H1 (cell line): ENCODE data around the gene TMEM176B. TPM values are rescaled to one million over a fixed set of nuclear protein-coding genes. Genes with fewer than 3 reads are reported as not detected.
A peak's percentile ranks its signal among the peaks of the same experiment; 100 is the strongest.

Source experiments
- CTCF ChIA-PET: fragments of 300-600 bp; sonication (Branson Sonifier 250); formaldehyde crosslinking; loops from one replicate; lab custom pipeline; 2021; ENCODE audit not compliant: partially characterized antibody; lab: Charles Lee
- POLR2A ChIA-PET: fragments of 300-600 bp; sonication (Branson Sonifier 250); formaldehyde crosslinking; loops from one replicate; lab custom pipeline; 2021; ENCODE audit warnings: inconsistent platforms; ENCODE audit not compliant: partially characterized antibody; lab: Charles Lee
- DNase-seq, 2 experiments: peaks; one replicate each; pipeline versions ENCODE4 v3.0.0 to v3.0.0-alpha.2; 2010 to 2022; ENCODE audit warnings: low spot score in 2 of 2, low read depth in 1 of 2, mixed read lengths in 1 of 2
- FAIRE-seq: peaks from 2 replicates; lab custom pipeline; 2011; peaks lifted over from hg19 to GRCh38; lab: Jason Lieb, UNC
- H2AFZ ChIP-seq: 2 replicates; pipeline ENCODE4 v1.8.1; 2012; ENCODE audit warnings: low read length, inconsistent platforms
- H2AK5ac ChIP-seq: 2 replicates; pipeline ENCODE4 v1.6.1; 2013; ENCODE audit warnings: low read depth, low read length
- H2BK120ac ChIP-seq: replicated peaks from 2 replicates; pipeline ENCODE3; 2013; ENCODE audit warnings: low read depth, low read length, inconsistent platforms
- H2BK12ac ChIP-seq: 2 replicates; pipeline ENCODE4 v1.6.1; 2013; ENCODE audit warnings: low read depth, low read length
- H2BK15ac ChIP-seq: 2 replicates; pipeline ENCODE4 v1.6.1; 2013; ENCODE audit warnings: low read length
- H2BK20ac ChIP-seq: 2 replicates; pipeline ENCODE4 v1.6.1; 2013; ENCODE audit warnings: low read length
- H2BK5ac ChIP-seq: 2 replicates; pipeline ENCODE4 v1.6.1; 2013; ENCODE audit warnings: low read depth, low read length
- H3K14ac ChIP-seq: 2 replicates; pipeline ENCODE4 v1.6.1; 2013; ENCODE audit warnings: inconsistent platforms; ENCODE audit not compliant: insufficient read length
- H3K18ac ChIP-seq: 2 replicates; pipeline ENCODE4 v1.6.1; 2013; ENCODE audit warnings: low read length; ENCODE audit errors: extremely low read depth
- H3K23ac ChIP-seq: 2 replicates; pipeline ENCODE4 v1.6.1; 2013; ENCODE audit warnings: inconsistent platforms; ENCODE audit not compliant: insufficient read length
- H3K23me2 ChIP-seq: 2 replicates; pipeline ENCODE4 v1.6.1; 2013; ENCODE audit warnings: low read depth, low read length
- H3K27ac ChIP-seq: 2 replicates; pipeline ENCODE4 v1.6.1; 2011; ENCODE audit warnings: low read depth, low read length, inconsistent platforms
- H3K27me3 ChIP-seq, 4 experiments: replicated peaks in 1 of 4; 1 replicate in 1 of 4; 2 replicates in 3 of 4; pipeline versions ENCODE4 v1.6.1 to v1.8.1; 2011 to 2013; ENCODE audit warnings: low read length in 3 of 4, mild to moderate bottlenecking in 3 of 4, inconsistent platforms in 2 of 4, mixed read lengths in 2 of 4, moderate library complexity in 1 of 4; ENCODE audit not compliant: control insufficient read depth in 3 of 4, insufficient read depth in 3 of 4; ENCODE audit errors: extremely low read depth in 1 of 4
- H3K36me3 ChIP-seq, 4 experiments: 2 replicates each; pipeline versions ENCODE4 v1.6.1 to v1.8.1; 2011 to 2013; ENCODE audit warnings: mild to moderate bottlenecking in 4 of 4, low read length in 3 of 4, moderate library complexity in 2 of 4, control low read depth in 1 of 4, inconsistent platforms in 1 of 4; ENCODE audit not compliant: insufficient read depth in 4 of 4, control insufficient read depth in 2 of 4
- H3K4ac ChIP-seq: replicated peaks from 2 replicates; pipeline ENCODE3; 2013; ENCODE audit warnings: low read length, low read depth, mixed read lengths, inconsistent platforms; ENCODE audit not compliant: insufficient read length
- H3K4me1 ChIP-seq, 4 experiments: replicated peaks in 1 of 4; 1 replicate in 1 of 4; 2 replicates in 3 of 4; pipeline versions ENCODE4 v1.6.1 to v1.8.1; 2011 to 2013; ENCODE audit warnings: low read length in 3 of 4, inconsistent platforms in 2 of 4, mixed read lengths in 1 of 4; ENCODE audit not compliant: insufficient read depth in 4 of 4, control insufficient read depth in 3 of 4
- H3K4me2 ChIP-seq, 2 experiments: 2 replicates each; pipeline versions ENCODE4 v1.6.1 to v1.8.1; 2011 to 2013; ENCODE audit warnings: low read depth in 2 of 2, low read length in 2 of 2, control low read depth in 1 of 2, inconsistent platforms in 1 of 2, mild to moderate bottlenecking in 1 of 2; ENCODE audit not compliant: insufficient read depth in 1 of 2
- H3K4me3 ChIP-seq, 4 experiments: fragments of 200-600, 300-600 bp in 1 of 4; sonication (generic), shearing (Covaris generic), sonication (Bioruptor Twin) in 1 of 4; 2 replicates each; pipeline versions ENCODE4 v1.5.1 to v1.8.1; 2011 to 2016; ENCODE audit warnings: low read length in 4 of 4, low read depth in 3 of 4, control low read depth in 2 of 4, inconsistent platforms in 2 of 4, mild to moderate bottlenecking in 2 of 4, mixed read lengths in 1 of 4, moderate library complexity in 1 of 4; ENCODE audit not compliant: insufficient read depth in 2 of 4; ENCODE audit errors: extremely low read depth in 1 of 4
- H3K56ac ChIP-seq: replicated peaks from 2 replicates; pipeline ENCODE3; 2013; ENCODE audit warnings: low read depth, mild to moderate bottlenecking, mixed read lengths, low read length, inconsistent platforms; ENCODE audit not compliant: insufficient read length
- H3K79me1 ChIP-seq: 2 replicates; pipeline ENCODE4 v1.6.1; 2013; ENCODE audit warnings: low read depth, low read length, control low read depth
- H3K79me2 ChIP-seq, 2 experiments: 2 replicates each; pipeline versions ENCODE4 v1.6.1 to v1.8.1; 2012 to 2013; ENCODE audit warnings: low read length in 2 of 2, mild to moderate bottlenecking in 2 of 2, inconsistent platforms in 1 of 2; ENCODE audit not compliant: insufficient read depth in 2 of 2, control insufficient read depth in 1 of 2
- H3K9ac ChIP-seq, 4 experiments: replicated peaks in 1 of 4; 1 replicate in 1 of 4; 2 replicates in 3 of 4; pipeline versions ENCODE4 v1.6.1 to v1.8.1; 2011 to 2013; ENCODE audit warnings: low read depth in 3 of 4, low read length in 3 of 4, control low read depth in 2 of 4, mild to moderate bottlenecking in 2 of 4, moderate library complexity in 2 of 4, inconsistent platforms in 1 of 4; ENCODE audit errors: extremely low read depth in 1 of 4
- H3K9me3 ChIP-seq, 2 experiments: 2 replicates each; pipeline versions ENCODE4 v1.6.1 to v1.8.1; 2012 to 2013; ENCODE audit warnings: mild to moderate bottlenecking in 2 of 2, moderate library complexity in 2 of 2, control low read depth in 1 of 2, inconsistent platforms in 1 of 2, low read depth in 1 of 2, low read length in 1 of 2, mixed read lengths in 1 of 2; ENCODE audit not compliant: insufficient read depth in 2 of 2
- H4K20me1 ChIP-seq, 2 experiments: replicated peaks in 1 of 2; 2 replicates each; pipeline versions ENCODE3 to v1.8.1; 2011 to 2013; ENCODE audit warnings: inconsistent platforms in 2 of 2, low read length in 2 of 2, mild to moderate bottlenecking in 1 of 2; ENCODE audit not compliant: insufficient read depth in 2 of 2, control insufficient read depth in 1 of 2
- H4K5ac ChIP-seq: 2 replicates; pipeline ENCODE4 v1.6.1; 2013; ENCODE audit warnings: low read length, low read depth, mixed read lengths, inconsistent platforms; ENCODE audit not compliant: insufficient read length
- H4K8ac ChIP-seq: 2 replicates; pipeline ENCODE4 v1.8.0; 2013; ENCODE audit warnings: mild to moderate bottlenecking, moderate library complexity, low read length, inconsistent platforms; ENCODE audit not compliant: insufficient read depth; ENCODE audit errors: extremely low read depth
- H4K91ac ChIP-seq: replicated peaks from 2 replicates; pipeline ENCODE3; 2013; ENCODE audit warnings: low read length, mixed read lengths, inconsistent platforms; ENCODE audit not compliant: insufficient read length
- RAD21 ChIP-seq, 2 experiments: IDR thresholded peaks in 1 of 2; conservative IDR thresholded peaks in 1 of 2; 2 replicates each; pipeline ENCODE4 v1.6.1; 2011; ENCODE audit warnings: low read depth in 2 of 2, low read length in 2 of 2, improper control_type of control experiment in 1 of 2, inconsistent platforms in 1 of 2, mild to moderate bottlenecking in 1 of 2, moderate library complexity in 1 of 2
- ZNF274 ChIP-seq: IDR thresholded peaks from 2 replicates; pipeline ENCODE4 v1.7.0; 2012; ENCODE audit warnings: low read length, borderline replicate concordance; ENCODE audit errors: extremely low read depth
- WGBS, 2 experiments: shearing (Covaris generic) in 1 of 2; methylation state at CpG; one replicate each; pipeline versions ENCODE4 v1.1.6 to v1.1.7; 2013 to 2015; ENCODE audit warnings: low lambda C conversion rate in 2 of 2, mixed read lengths in 2 of 2, inconsistent platforms in 1 of 2, low coverage in 1 of 2, missing lambda C conversion rate in 1 of 2; ENCODE audit not compliant: insufficient replicate concordance in 2 of 2, insufficient coverage in 1 of 2, insufficient read length in 1 of 2; ENCODE audit errors: extremely low coverage in 1 of 2, missing lambda C conversion rate in 1 of 2; 5-methylcytosine and 5-hydroxymethylcytosine counted together
- polyA plus RNA-seq, 7 experiments: library from polyadenylated mRNA; depleted of rRNA in 3 of 7; stranded (reverse) in 5 of 7; unstranded in 2 of 7; fragments of >200 nt in 5 of 7; fragments of 200-250 nt in 2 of 7; gene quantifications; 1 replicate in 5 of 7; 2 replicates in 1 of 7; 4 replicates in 1 of 7; pipeline versions ENCODE4 v1.2.1 to v1.2.3, GENCODE V29; 2011 to 2013; ENCODE audit warnings: missing spikeins in 2 of 7, mixed read lengths in 2 of 7
- total RNA-seq: library from RNA; stranded (reverse); fragmentation: NEBNext Ultra II Directional; extraction: Animal tissue kit (Norgen Biotek cat#: 25700); gene quantifications from 2 replicates; pipeline ENCODE4 v1.2.1, GENCODE V29; 2021
- TF ChIP-seq, protein P1 (sequence below), 3 experiments: IDR thresholded peaks; 1 replicate in 2 of 3; 2 replicates in 1 of 3; pipeline versions ENCODE4 v1.5.1 to v1.6.1; 2011; ENCODE audit warnings: low read length in 3 of 3, mild to moderate bottlenecking in 3 of 3, inconsistent platforms in 2 of 3, low read depth in 1 of 3, moderate library complexity in 1 of 3; ENCODE audit not compliant: insufficient read depth in 1 of 3; ENCODE audit errors: control extremely low read depth in 1 of 3

TMEM176B gene
- total and polyA plus RNA-seq, 2 of the 8 experiments (the other 6 are each of a cell fraction or from before 2014, with no cell fraction given): 1.2 to 2.1 TPM

DNA sequence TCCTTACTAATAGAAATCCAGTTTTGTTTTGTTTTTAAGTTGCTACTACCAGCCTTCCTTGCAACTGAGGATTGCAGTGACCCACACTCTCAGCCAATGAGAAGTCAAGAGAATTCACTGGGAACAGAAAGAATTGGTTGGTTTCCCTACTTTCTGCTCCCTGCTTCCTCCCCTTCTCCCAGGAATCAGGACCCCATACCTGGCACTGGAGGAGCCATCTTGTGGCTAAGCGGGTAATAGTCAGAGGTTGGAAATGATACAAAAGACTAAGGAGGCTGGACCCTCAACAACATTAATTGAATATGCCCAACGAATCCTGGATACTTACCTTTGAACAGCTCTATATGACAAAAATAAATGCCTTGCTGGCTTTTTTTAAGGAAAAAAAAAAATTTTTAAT lies 6.7 kb upstream of the TMEM176B start:
- ChIA-PET CTCF (no interaction called here), POLR2A (no interaction called here)
- no peaks in the 10 kb centered on the region for H4K20me1 ChIP-seq
- no peak overlapping the region for H3K9ac ChIP-seq
- no peaks in the 10 kb centered on the region for H3K4me1 ChIP-seq
- H3K9me3 ChIP-seq: peaks cover 0 to 15% of the 10 kb centered on the region in 2 experiments; a peak in 3 of 4 replicates
- WGBS, 2 experiments: 69% methylated on average over 2 of the region's 2 CpGs; no CpG with 5 or more reads in 1 of the 2 experiments
- H3K4ac ChIP-seq: no peak overlapping the region
- no peak overlapping the region for H3K4me3 ChIP-seq
- H3K14ac ChIP-seq: no peak overlapping the region
- H3K56ac ChIP-seq: no peak overlapping the region
- H3K79me2 ChIP-seq: no peaks in the 10 kb centered on the region
- peaks cover 7 to 13% (median 11%) of the 10 kb centered on the region in 4 experiments for H3K27me3 ChIP-seq
- no peak overlapping the region for H2AK5ac ChIP-seq
- no peaks in the 10 kb centered on the region for H3K79me1 ChIP-seq
- H2BK120ac ChIP-seq: no peak overlapping the region
- no peak overlapping the region for H4K8ac ChIP-seq
- H2BK15ac ChIP-seq: no peak overlapping the region
- H3K23me2 ChIP-seq: no peaks in the 10 kb centered on the region
- no peak overlapping the region for H4K91ac ChIP-seq
- no peak overlapping the region for H2BK12ac ChIP-seq
- H2AFZ ChIP-seq: no peak overlapping the region
- no peak overlapping the region for H3K23ac ChIP-seq
- TF ChIP-seq, protein P1, sequence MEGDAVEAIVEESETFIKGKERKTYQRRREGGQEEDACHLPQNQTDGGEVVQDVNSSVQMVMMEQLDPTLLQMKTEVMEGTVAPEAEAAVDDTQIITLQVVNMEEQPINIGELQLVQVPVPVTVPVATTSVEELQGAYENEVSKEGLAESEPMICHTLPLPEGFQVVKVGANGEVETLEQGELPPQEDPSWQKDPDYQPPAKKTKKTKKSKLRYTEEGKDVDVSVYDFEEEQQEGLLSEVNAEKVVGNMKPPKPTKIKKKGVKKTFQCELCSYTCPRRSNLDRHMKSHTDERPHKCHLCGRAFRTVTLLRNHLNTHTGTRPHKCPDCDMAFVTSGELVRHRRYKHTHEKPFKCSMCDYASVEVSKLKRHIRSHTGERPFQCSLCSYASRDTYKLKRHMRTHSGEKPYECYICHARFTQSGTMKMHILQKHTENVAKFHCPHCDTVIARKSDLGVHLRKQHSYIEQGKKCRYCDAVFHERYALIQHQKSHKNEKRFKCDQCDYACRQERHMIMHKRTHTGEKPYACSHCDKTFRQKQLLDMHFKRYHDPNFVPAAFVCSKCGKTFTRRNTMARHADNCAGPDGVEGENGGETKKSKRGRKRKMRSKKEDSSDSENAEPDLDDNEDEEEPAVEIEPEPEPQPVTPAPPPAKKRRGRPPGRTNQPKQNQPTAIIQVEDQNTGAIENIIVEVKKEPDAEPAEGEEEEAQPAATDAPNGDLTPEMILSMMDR (IDR thresholded peaks at IDR 0.05; ENCODE audit: control extremely low read depth in 1 of 3, insufficient read depth in 1 of 3, low read depth in 1 of 3, low read length in 3 of 3): peak in 2 of 3 experiments; percentile 20 to 31; a peak in 2 of 4 replicates
- TF ChIP-seq ZNF274 (no peak), RAD21 (IDR thresholded peaks at IDR 0.05 in 1 of 2, conservative IDR thresholded peaks at IDR 0.05 in 1 of 2; ENCODE audit: low read depth in 2 of 2, low read length in 2 of 2) (peak; percentile 19 to 29; a peak in 1 of 4 replicates)
- no peak overlapping the region for H2BK20ac ChIP-seq
- H2BK5ac ChIP-seq: no peak overlapping the region
- H3K36me3 ChIP-seq: no peaks in the 10 kb centered on the region; a peak in 1 of 8 replicates
- no peak for DNase-seq
- FAIRE-seq: no peak
- no peak overlapping the region for H3K4me2 ChIP-seq
- H3K27ac ChIP-seq: no peak overlapping the region
- no peak overlapping the region for H4K5ac ChIP-seq
- H3K18ac ChIP-seq: no peak overlapping the region
